ENCODE results near the gene STPG2. TPM values are rescaled to one million over a fixed set of nuclear protein-coding genes. Genes with fewer than 3 reads are reported as not detected.

Gene STPG2
- total and polyA plus RNA-seq, 10 donors, result 0.03 to 2.0 (median 0.67) TPM; not detected in 1

GRCh38 chr4:97987019-97987648 lies 156.1 kb downstream of the STPG2 start:
- DNase-seq, result no peak
- no peaks in the 10 kb centered on the region for H3K4me1 ChIP-seq
- no peak for TF ChIP-seq POLR2AphosphoS5 (IDR thresholded peaks at IDR 0.05)
- TF ChIP-seq POLR2A (IDR thresholded peaks at IDR 0.05), result no peak
- no peak for TF ChIP-seq CTCF (IDR thresholded peaks at IDR 0.05 in 8 of 11, conservative IDR thresholded peaks at IDR 0.05 in 3 of 11)
- 40 to 48% (median 45%) methylated on average over 2 of the region's 2 CpGs for WGBS, 5 donors
- no peak overlapping the region for H3K4me3 ChIP-seq
- peaks cover 0 to 5% (median 3%) of the 10 kb centered on the region in 8 donors for H3K9me3 ChIP-seq
- intact Hi-C loops (cut with DNase I; ENCODE audit: low total_unique reads), result no loop called here
- H3K36me3 ChIP-seq, result no peaks in the 10 kb centered on the region
- H3K27ac ChIP-seq, result no peak overlapping the region
- no peaks in the 10 kb centered on the region for H3K27me3 ChIP-seq (replicated peaks in 1 of 7)

GRCh38 chr4:97984545-97985131 lies 158.6 kb downstream of the STPG2 start:
- DNase-seq, result no peak

GRCh38 chr4:97978791-97979488 lies 164.3 kb downstream of the STPG2 start:
- TF ChIP-seq POLR2A (IDR thresholded peaks at IDR 0.05) (no peak), CTCF (IDR thresholded peaks at IDR 0.05 in 8 of 11, conservative IDR thresholded peaks at IDR 0.05 in 3 of 11) (no peak), POLR2AphosphoS5 (IDR thresholded peaks at IDR 0.05) (no peak)
- 45 to 87% (median 74%) methylated on average over 2 of the region's 2 CpGs for WGBS, 5 donors
- intact Hi-C loops (cut with DNase I; ENCODE audit: low total_unique reads), result no loop called here
- no peaks in the 10 kb centered on the region for H3K36me3 ChIP-seq
- H3K4me1 ChIP-seq, result no peaks in the 10 kb centered on the region
- H3K4me3 ChIP-seq, result no peak overlapping the region
- no peak overlapping the region for H3K27ac ChIP-seq
- DNase-seq, result no peak
- no peaks in the 10 kb centered on the region for H3K27me3 ChIP-seq (replicated peaks in 1 of 7)
- peaks cover 0 to 10% (median 5%) of the 10 kb centered on the region in 8 donors for H3K9me3 ChIP-seq

More at GRCh38 chr4:97984545-97985131, 158.6 kb downstream of the STPG2 start:
- intact Hi-C loops (cut with DNase I; ENCODE audit: low total_unique reads), result no loop called here
- no peaks in the 10 kb centered on the region for H3K9me3 ChIP-seq
- 76 to 93% (median 81%) methylated on average over 5 of the region's 5 CpGs for WGBS, 5 donors
- TF ChIP-seq POLR2A (IDR thresholded peaks at IDR 0.05) (no peak), POLR2AphosphoS5 (IDR thresholded peaks at IDR 0.05) (no peak), CTCF (IDR thresholded peaks at IDR 0.05 in 8 of 11, conservative IDR thresholded peaks at IDR 0.05 in 3 of 11) (no peak)
- H3K4me3 ChIP-seq, result no peak overlapping the region
- H3K4me1 ChIP-seq, result no peaks in the 10 kb centered on the region
- H3K27me3 ChIP-seq (replicated peaks in 1 of 7), result no peaks in the 10 kb centered on the region
- H3K36me3 ChIP-seq, result no peaks in the 10 kb centered on the region
- no peak overlapping the region for H3K27ac ChIP-seq

Data from spleen (tissue), 11 donors.